Astrocyte (in vitro differentiated cells and primary cell): ENCODE data around the gene TUT4.

Experiments
- EZH2 ChIP-seq: IDR thresholded peaks from 2 replicates; pipeline ENCODE4 v1.6.1; 2012; ENCODE audit warnings: mild to moderate bottlenecking, low read length, inconsistent platforms; ENCODE audit not compliant: insufficient read depth
- TF ChIP-seq, protein P1 (sequence below): IDR thresholded peaks from 2 replicates; pipeline ENCODE4 v1.5.1; 2011; ENCODE audit warnings: low read depth, mild to moderate bottlenecking, inconsistent platforms, low read length, moderate library complexity; ENCODE audit not compliant: insufficient read depth

- TF ChIP-seq, protein P1, sequence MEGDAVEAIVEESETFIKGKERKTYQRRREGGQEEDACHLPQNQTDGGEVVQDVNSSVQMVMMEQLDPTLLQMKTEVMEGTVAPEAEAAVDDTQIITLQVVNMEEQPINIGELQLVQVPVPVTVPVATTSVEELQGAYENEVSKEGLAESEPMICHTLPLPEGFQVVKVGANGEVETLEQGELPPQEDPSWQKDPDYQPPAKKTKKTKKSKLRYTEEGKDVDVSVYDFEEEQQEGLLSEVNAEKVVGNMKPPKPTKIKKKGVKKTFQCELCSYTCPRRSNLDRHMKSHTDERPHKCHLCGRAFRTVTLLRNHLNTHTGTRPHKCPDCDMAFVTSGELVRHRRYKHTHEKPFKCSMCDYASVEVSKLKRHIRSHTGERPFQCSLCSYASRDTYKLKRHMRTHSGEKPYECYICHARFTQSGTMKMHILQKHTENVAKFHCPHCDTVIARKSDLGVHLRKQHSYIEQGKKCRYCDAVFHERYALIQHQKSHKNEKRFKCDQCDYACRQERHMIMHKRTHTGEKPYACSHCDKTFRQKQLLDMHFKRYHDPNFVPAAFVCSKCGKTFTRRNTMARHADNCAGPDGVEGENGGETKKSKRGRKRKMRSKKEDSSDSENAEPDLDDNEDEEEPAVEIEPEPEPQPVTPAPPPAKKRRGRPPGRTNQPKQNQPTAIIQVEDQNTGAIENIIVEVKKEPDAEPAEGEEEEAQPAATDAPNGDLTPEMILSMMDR: no peak
- no peak for TF ChIP-seq EZH2
Measured at GRCh38 chr1:52556641-52557360, 3.9 kb upstream of the TUT4 start.
